ENCODE measurements around the gene PDCD1LG2. TPM values are rescaled to one million over a fixed set of nuclear protein-coding genes. Genes with fewer than 3 reads are reported as not detected.
A peak's percentile ranks its signal among the peaks of the same experiment; 100 is the strongest.

PDCD1LG2 gene
- total and polyA plus RNA-seq, 2 experiments from 2014 or later = not detected

GRCh38 chr9:5532306-5532705 is 22.0 kb downstream of the PDCD1LG2 start (continued):
- TF ChIP-seq JUNB (IDR thresholded peaks at IDR 0.05; ENCODE audit: unreplicated experiment) (no peak), REST (IDR thresholded peaks at IDR 0.05; ENCODE audit: unreplicated experiment) (no peak), STAT1 (IDR thresholded peaks at IDR 0.05; ENCODE audit: unreplicated experiment) (no peak), ZNF114 (CRISPR knock-in tag; IDR thresholded peaks at IDR 0.05) (no peak), EZH2 (IDR thresholded peaks at IDR 0.05; ENCODE audit: low read depth, unreplicated experiment) (no peak)

- Histone ChIP-seq H3K27me3 (ENCODE audit: insufficient read depth) (no peaks in the 10 kb centered on the region), H4K20me1 (replicated peaks; ENCODE audit: insufficient read depth) (no peaks in the 10 kb centered on the region), H3K4me1 (ENCODE audit: insufficient read depth) (no peaks in the 10 kb centered on the region), H3K4me3 (no peak overlapping the region), H3K9me2 (ENCODE audit: insufficient read depth) (no peaks in the 10 kb centered on the region), H3K79me2 (replicated peaks; ENCODE audit: insufficient read depth) (no peaks in the 10 kb centered on the region), H3K27ac (ENCODE audit: low read depth) (no peak overlapping the region), H2AFZ (0 out of 2 replicates have a peak overlapping the region, but pooled peaks have one; percentile 32), H3K36me3 (ENCODE audit: insufficient read depth) (no peaks in the 10 kb centered on the region), H3K4me2 (no peak overlapping the region), H3F3A (replicated peaks; ENCODE audit: low read depth) (no peaks in the 10 kb centered on the region)
- no peak for ATAC-seq
- no peak for DNase-seq (ENCODE audit: low spot score)
- TF ChIP-seq CTCF (conservative IDR thresholded peaks at IDR 0.05; ENCODE audit: low read depth in 2 of 2) (no peak), POLR2AphosphoS5 (IDR thresholded peaks at IDR 0.05; ENCODE audit: low read depth) (no peak), ZNF114 (CRISPR knock-in tag; IDR thresholded peaks at IDR 0.05) (no peak)
- Mint-ChIP-seq H3K27ac (no peak overlapping the region), H3K36me3 (ENCODE audit: low read depth) (no peaks in the 10 kb centered on the region), H3K4me1 (peaks cover 24% of the 10 kb centered on the region; the same call in 2 of the 3 replicates), H3K9me3 (no peaks in the 10 kb centered on the region), H3K27me3 (ENCODE audit: insufficient read depth, low read depth, poor library complexity) (peaks cover 2% of the 10 kb centered on the region), H3K4me3 (no peak overlapping the region)
Observed at GRCh38 chr9:5532790-5533189, 22.5 kb downstream of the PDCD1LG2 start.

GRCh38 chr9:5536684-5537083 is 26.4 kb downstream of the PDCD1LG2 start:
- Histone ChIP-seq H3K27me3 (ENCODE audit: insufficient read depth) (no peaks in the 10 kb centered on the region), H2AFZ (0 out of 2 replicates have a peak overlapping the region, but pooled peaks have one; percentile 38), H3K36me3 (ENCODE audit: insufficient read depth) (no peaks in the 10 kb centered on the region), H3F3A (replicated peaks; ENCODE audit: low read depth) (no peaks in the 10 kb centered on the region), H3K27ac (ENCODE audit: low read depth) (no peak overlapping the region), H3K4me2 (no peak overlapping the region), H3K9me2 (ENCODE audit: insufficient read depth) (no peaks in the 10 kb centered on the region), H3K4me1 (ENCODE audit: insufficient read depth) (no peaks in the 10 kb centered on the region), H4K20me1 (replicated peaks; ENCODE audit: insufficient read depth) (no peaks in the 10 kb centered on the region), H3K4me3 (no peak overlapping the region), H3K79me2 (replicated peaks; ENCODE audit: insufficient read depth) (no peaks in the 10 kb centered on the region)
- DNase-seq (ENCODE audit: low spot score) = no peak
- no peak overlapping the region for H3K4me3 Mint-ChIP-seq
- ATAC-seq = no peak
- H3K27ac Mint-ChIP-seq = no peak overlapping the region
- no peaks in the 10 kb centered on the region for H3K36me3 Mint-ChIP-seq (ENCODE audit: low read depth)
- H3K4me1 Mint-ChIP-seq = peaks cover 5% of the 10 kb centered on the region; the same call in 2 of the 3 replicates
- no peaks in the 10 kb centered on the region for H3K27me3 Mint-ChIP-seq (ENCODE audit: insufficient read depth, low read depth, poor library complexity)
- H3K9me3 Mint-ChIP-seq = no peaks in the 10 kb centered on the region
- TF ChIP-seq POLR2AphosphoS5 (IDR thresholded peaks at IDR 0.05; ENCODE audit: low read depth) (no peak), ZNF331 (CRISPR knock-in tag; IDR thresholded peaks at IDR 0.05; ENCODE audit: low read depth) (no peak), ETS1 (IDR thresholded peaks at IDR 0.05) (no peak)

Measured in GM23338 (cell line).